GM23248 (cell line): ENCODE measurements around the gene PAQR9.

Experiments used
- EZH2 ChIP-seq: fragments of 200-600 bp; sonication (generic); IDR thresholded peaks from 2 replicates; pipeline ENCODE4 v1.6.1; 2018; ENCODE audit warnings: antibody characterized with exemption, mild to moderate bottlenecking; ENCODE audit not compliant: insufficient read depth, poor library complexity, severe bottlenecking
- EZH2phosphoT487 ChIP-seq: fragments of 200-600 bp; sonication (generic); IDR thresholded peaks from 2 replicates; pipeline ENCODE4 v1.6.1; 2018; ENCODE audit warnings: antibody characterized with exemption, moderate library complexity, mild to moderate bottlenecking, low read depth; ENCODE audit not compliant: insufficient read depth

- TF ChIP-seq EZH2phosphoT487 (no peak), EZH2 (no peak)
Measured at GRCh38 chr3:142945023-142945422, 18.5 kb downstream of the PAQR9 start.
